A673 (cell line): Measurements from ENCODE around the gene MYT1. TPM values are rescaled to one million over a fixed set of nuclear protein-coding genes. Genes with fewer than 3 reads are reported as not detected.

Source experiments
- BruUV-seq: library from RNA; stranded (reverse); fragments of 400-500 nt; replicated peaks from 2 replicates; lab custom pipeline; 2021; lab: Mats Ljungman, UMichigan
- CTCF ChIA-PET: fragments of 300-600 bp; sonication (Branson Sonifier 250); formaldehyde crosslinking; loops from one replicate; lab custom pipeline; 2022; ENCODE audit warnings: antibody characterized with exemption; lab: Charles Lee
- POLR2A ChIA-PET: fragments of 300-600 bp; sonication (Branson Sonifier 250); formaldehyde crosslinking; loops from one replicate; lab custom pipeline; 2022; ENCODE audit warnings: antibody characterized with exemption; ENCODE audit not compliant: low non-redundant PET; lab: Charles Lee
- DNase-seq: peaks from one replicate; pipeline ENCODE4 v3.0.0-alpha.2; 2015; ENCODE audit warnings: low spot score
- H3K27ac ChIP-seq: fragments of 200-600 bp; sonication (generic); 2 replicates; pipeline ENCODE4 v1.5.1; 2016; ENCODE audit warnings: mixed run types, low read depth, mild to moderate bottlenecking, mixed read lengths, antibody characterized with exemption, low read length; ENCODE audit not compliant: poor library complexity, severe bottlenecking
- H3K27me3 ChIP-seq: fragments of 200-600 bp; sonication (generic); replicated peaks from 2 replicates; pipeline ENCODE4 v1.6.1; 2017; ENCODE audit warnings: mixed run types, low read depth, mild to moderate bottlenecking, mixed read lengths, antibody characterized with exemption, low read length; ENCODE audit not compliant: insufficient read depth, poor library complexity
- H3K36me3 ChIP-seq: fragments of 200-600 bp; sonication (generic); 2 replicates; pipeline ENCODE4 v1.6.1; 2016; ENCODE audit warnings: mixed run types, mild to moderate bottlenecking, mixed read lengths, antibody characterized with exemption, low read length; ENCODE audit not compliant: insufficient read depth, poor library complexity, severe bottlenecking
- H3K4me1 ChIP-seq: fragments of 200-600 bp; sonication (generic); 2 replicates; pipeline ENCODE4 v1.6.1; 2017; ENCODE audit warnings: mixed run types, mild to moderate bottlenecking, mixed read lengths, antibody characterized with exemption, low read length; ENCODE audit not compliant: insufficient read depth, poor library complexity, severe bottlenecking
- H3K4me3 ChIP-seq: fragments of 200-600 bp; sonication (generic); 2 replicates; pipeline ENCODE4 v1.5.1; 2016; ENCODE audit warnings: low read depth, mixed run types, mild to moderate bottlenecking, mixed read lengths, low read length; ENCODE audit not compliant: poor library complexity, severe bottlenecking
- H3K9me3 ChIP-seq: fragments of 200-600 bp; sonication (generic); 2 replicates; pipeline ENCODE4 v1.6.1; 2016; ENCODE audit warnings: mixed run types, low read depth, mild to moderate bottlenecking, mixed read lengths, antibody characterized with exemption, low read length; ENCODE audit not compliant: poor library complexity, severe bottlenecking
- EZH2 ChIP-seq: fragments of 200-600 bp; sonication (generic); IDR thresholded peaks from 2 replicates; pipeline ENCODE4 v1.6.1; 2017; ENCODE audit warnings: borderline replicate concordance, low read depth, mild to moderate bottlenecking, mixed read lengths, antibody characterized with exemption, low read length; ENCODE audit not compliant: poor library complexity, severe bottlenecking
- intact Hi-C: fragments of 100-400 bp; cut with micrococcal nuclease; formaldehyde crosslinking; loops from one replicate; pipeline ENCODE4 v1.10.0; 2022; ENCODE audit not compliant: unreplicated experiment
- total RNA-seq: library from RNA; stranded (reverse); gene quantifications from 2 replicates; pipeline ENCODE4 v1.2.3, GENCODE V29; 2021
- TF ChIP-seq, protein P1 (sequence below): fragments of 300-800, 200-600 bp; sonication (generic); conservative IDR thresholded peaks from 2 replicates; pipeline ENCODE4 v1.5.1; 2017; ENCODE audit warnings: low read depth, mild to moderate bottlenecking, antibody characterized with exemption, low read length, moderate library complexity, mixed read lengths

The MYT1 gene
- total RNA-seq, 1 experiment from 2014 or later: not detected

DNA sequence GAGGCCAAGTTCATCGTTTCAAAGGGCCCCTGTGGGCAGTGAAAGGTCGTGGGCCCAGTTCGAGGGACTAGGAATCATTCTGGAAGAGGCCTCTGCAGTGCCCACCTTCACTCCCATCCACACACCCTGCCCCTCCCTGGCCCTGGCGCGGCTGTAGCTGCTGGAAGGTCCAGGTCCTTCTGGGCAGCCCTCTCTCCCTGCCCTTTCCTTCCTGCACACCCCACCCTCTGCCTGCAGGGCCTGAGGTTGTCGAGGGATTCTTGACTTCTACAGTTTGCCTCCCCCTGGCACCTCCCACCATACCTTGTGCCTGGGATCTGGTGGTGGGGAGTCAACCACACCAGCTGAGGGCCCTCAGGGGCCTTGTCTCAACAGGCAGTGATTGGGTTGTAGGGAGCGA lies 4.5 kb upstream of the MYT1 start:
- intact Hi-C loops: no loop called here
- Histone ChIP-seq H3K4me3 (no peak overlapping the region), H3K27me3 (peaks cover 55% of the 10 kb centered on the region), H3K36me3 (no peaks in the 10 kb centered on the region), H3K9me3 (no peaks in the 10 kb centered on the region), H3K4me1 (no peaks in the 10 kb centered on the region), H3K27ac (no peak overlapping the region)
- BruUV-seq: no TSS peak
- ChIA-PET POLR2A (no interaction called here), CTCF (no interaction called here)
- no peak for DNase-seq
- TF ChIP-seq EZH2: no peak
- TF ChIP-seq, protein P1, sequence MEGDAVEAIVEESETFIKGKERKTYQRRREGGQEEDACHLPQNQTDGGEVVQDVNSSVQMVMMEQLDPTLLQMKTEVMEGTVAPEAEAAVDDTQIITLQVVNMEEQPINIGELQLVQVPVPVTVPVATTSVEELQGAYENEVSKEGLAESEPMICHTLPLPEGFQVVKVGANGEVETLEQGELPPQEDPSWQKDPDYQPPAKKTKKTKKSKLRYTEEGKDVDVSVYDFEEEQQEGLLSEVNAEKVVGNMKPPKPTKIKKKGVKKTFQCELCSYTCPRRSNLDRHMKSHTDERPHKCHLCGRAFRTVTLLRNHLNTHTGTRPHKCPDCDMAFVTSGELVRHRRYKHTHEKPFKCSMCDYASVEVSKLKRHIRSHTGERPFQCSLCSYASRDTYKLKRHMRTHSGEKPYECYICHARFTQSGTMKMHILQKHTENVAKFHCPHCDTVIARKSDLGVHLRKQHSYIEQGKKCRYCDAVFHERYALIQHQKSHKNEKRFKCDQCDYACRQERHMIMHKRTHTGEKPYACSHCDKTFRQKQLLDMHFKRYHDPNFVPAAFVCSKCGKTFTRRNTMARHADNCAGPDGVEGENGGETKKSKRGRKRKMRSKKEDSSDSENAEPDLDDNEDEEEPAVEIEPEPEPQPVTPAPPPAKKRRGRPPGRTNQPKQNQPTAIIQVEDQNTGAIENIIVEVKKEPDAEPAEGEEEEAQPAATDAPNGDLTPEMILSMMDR: no peak

GRCh38 chr20:64160118-64160517 lies 4.1 kb upstream of the MYT1 start:
- H3K4me1 ChIP-seq: no peaks in the 10 kb centered on the region
- H3K4me3 ChIP-seq: no peak overlapping the region
- no TSS peak for BruUV-seq
- peaks cover 59% of the 10 kb centered on the region for H3K27me3 ChIP-seq
- TF ChIP-seq, protein P1: no peak
- TF ChIP-seq EZH2: no peak
- no peak for DNase-seq
- no peaks in the 10 kb centered on the region for H3K9me3 ChIP-seq
- CTCF ChIA-PET: no interaction called here
- POLR2A ChIA-PET: no interaction called here
- no peaks in the 10 kb centered on the region for H3K36me3 ChIP-seq
- no peak overlapping the region for H3K27ac ChIP-seq
- intact Hi-C loops: no loop called here

DNA sequence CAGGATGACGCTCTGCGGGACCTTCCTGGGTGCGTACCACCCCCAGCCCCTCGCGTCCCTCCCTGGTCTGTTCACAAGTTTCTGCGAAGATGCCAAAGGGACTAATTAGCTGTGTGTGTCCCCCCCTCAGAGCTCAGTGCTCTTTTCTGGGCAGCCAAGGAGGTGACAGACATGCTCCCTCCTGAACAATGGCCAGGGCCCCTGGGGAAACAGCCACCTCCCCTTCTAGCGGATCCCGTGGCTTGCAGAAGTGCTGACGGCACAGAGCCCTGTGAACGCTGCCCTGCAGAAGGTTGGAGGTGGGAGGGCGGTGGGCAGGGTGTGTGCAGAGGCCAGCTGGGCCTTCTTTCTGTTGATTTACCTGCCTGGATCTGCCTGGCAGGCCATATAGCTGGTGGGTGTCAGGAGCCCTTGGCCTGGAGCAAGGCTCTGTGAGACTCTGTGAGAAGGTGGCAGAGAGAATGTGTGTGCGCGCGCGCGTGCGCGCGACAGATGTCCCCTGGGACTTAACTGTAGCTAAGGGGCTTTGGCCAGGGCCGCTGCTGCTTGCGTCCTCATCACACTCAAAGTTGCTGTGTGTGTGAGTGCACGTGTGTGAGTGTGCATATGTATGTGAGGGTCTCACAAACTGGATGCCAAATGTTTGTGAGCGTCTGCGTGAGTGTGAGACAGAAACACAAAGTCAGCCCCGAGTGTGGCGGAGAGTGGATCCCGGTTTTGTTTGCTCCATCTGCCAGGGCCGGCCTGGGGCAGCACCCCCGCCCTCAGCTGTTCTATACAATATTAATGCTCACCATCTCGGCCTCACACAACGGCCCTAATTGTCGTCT lies 3.5 kb upstream of the MYT1 start:
- no TSS peak for BruUV-seq

More for the DNA sequence above, 3.5 kb upstream of the MYT1 start:
- Histone ChIP-seq H3K9me3 (no peaks in the 10 kb centered on the region), H3K4me1 (no peaks in the 10 kb centered on the region), H3K36me3 (no peaks in the 10 kb centered on the region), H3K27ac (no peak overlapping the region), H3K4me3 (no peak overlapping the region), H3K27me3 (peaks cover 66% of the 10 kb centered on the region)
- POLR2A ChIA-PET: no interaction called here
- CTCF ChIA-PET: no interaction called here
- intact Hi-C loops: no loop called here
- DNase-seq: no peak
- TF ChIP-seq, protein P1: no peak
- no peak for TF ChIP-seq EZH2
